Measurements from ENCODE around the gene MICALL1.

DNA sequence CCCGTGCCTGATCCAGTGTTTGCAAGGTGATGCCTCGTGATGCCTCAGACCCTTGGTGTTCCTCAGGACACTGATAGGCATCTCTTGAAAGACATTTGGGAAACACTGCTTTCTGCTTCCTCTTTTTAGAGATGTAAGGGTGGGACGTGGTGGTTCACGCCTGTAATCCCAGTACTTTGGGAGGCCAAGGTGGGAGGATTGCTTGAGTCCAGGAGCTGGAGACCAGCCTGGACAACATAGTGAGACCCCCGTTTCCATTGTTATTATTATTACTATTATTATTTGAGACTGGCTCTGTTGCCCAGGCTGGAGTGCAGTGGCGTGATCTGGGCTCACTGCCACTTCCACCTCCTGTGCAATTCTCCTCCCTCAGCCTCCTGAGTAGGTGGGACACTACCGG is 84.8 kb downstream of the MICALL1 start:
- TF ChIP-seq, protein P1, sequence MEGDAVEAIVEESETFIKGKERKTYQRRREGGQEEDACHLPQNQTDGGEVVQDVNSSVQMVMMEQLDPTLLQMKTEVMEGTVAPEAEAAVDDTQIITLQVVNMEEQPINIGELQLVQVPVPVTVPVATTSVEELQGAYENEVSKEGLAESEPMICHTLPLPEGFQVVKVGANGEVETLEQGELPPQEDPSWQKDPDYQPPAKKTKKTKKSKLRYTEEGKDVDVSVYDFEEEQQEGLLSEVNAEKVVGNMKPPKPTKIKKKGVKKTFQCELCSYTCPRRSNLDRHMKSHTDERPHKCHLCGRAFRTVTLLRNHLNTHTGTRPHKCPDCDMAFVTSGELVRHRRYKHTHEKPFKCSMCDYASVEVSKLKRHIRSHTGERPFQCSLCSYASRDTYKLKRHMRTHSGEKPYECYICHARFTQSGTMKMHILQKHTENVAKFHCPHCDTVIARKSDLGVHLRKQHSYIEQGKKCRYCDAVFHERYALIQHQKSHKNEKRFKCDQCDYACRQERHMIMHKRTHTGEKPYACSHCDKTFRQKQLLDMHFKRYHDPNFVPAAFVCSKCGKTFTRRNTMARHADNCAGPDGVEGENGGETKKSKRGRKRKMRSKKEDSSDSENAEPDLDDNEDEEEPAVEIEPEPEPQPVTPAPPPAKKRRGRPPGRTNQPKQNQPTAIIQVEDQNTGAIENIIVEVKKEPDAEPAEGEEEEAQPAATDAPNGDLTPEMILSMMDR (IDR thresholded peaks at IDR 0.05; ENCODE audit: insufficient read depth, low read length): no peak
- TF ChIP-seq POLR2AphosphoS5 (IDR thresholded peaks at IDR 0.05; ENCODE audit: low read depth) (no peak), GABPA (IDR thresholded peaks at IDR 0.05; ENCODE audit: low read depth) (no peak)

All from HL-60 (cell line).